NCI-H82 (cell line): ENCODE results near the gene TMEM139.

Source experiments
- DNase-seq: peaks from one replicate; lab custom pipeline; 2025; lab: John Stamatoyannopoulos, UW

TMEM139 gene

GRCh38 chr7:143325240-143325639 lies 40.5 kb downstream of the TMEM139 start:
- no peak for DNase-seq

GRCh38 chr7:143327903-143328302 lies 43.1 kb downstream of the TMEM139 start:
- no peak for DNase-seq

- no peak for DNase-seq
Measured at GRCh38 chr7:143329471-143330170, 44.9 kb downstream of the TMEM139 start.

DNA sequence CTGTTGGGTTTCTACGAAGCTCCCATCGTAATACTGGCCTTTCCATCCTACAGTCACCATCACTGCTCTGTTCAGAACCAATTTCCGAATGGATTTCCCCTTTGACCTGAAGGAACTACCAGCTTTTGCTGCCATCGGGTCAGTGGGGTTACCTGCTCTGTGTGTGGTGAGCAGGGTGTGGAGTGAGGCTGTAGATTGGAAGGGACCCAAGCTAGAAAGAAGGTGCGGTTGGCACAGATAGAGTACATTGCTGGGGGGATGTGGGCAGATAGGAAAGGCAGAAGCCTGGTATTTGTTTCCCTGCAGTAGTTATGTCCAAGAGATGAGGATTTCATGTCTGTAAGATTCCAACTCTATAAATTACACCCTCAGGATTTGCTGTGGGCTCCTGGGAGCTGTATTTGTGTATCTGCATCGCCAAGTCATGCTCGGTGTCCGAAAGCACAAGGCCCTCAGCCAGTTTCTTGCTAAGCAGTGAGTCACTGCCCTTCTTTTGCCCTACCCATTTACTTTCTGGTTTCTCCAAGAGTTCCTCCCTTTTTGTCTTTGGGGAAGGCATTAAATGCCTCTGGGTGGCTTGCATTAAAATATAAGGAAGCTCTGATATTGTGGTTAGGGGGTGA lies 46.5 kb downstream of the TMEM139 start:
- no peak for DNase-seq

DNA sequence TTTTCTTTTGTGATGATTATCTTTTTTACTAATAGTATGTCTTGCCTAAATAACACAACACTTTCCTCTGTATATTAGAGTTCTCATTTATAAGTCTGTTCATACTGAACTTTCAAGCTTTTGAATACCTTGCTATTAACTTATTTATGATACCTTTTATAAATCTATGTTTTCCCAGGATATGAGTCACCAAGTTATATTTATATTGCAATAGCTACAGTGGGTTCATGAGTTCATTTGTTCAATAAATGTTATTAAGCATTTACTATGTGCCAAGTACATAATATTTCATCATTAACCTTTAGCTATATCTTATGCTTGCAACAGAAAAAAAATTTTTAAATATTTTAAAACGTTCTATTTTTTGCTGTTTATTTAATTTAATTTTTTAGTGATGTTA lies 49.5 kb downstream of the TMEM139 start:
- DNase-seq: no peak

DNA sequence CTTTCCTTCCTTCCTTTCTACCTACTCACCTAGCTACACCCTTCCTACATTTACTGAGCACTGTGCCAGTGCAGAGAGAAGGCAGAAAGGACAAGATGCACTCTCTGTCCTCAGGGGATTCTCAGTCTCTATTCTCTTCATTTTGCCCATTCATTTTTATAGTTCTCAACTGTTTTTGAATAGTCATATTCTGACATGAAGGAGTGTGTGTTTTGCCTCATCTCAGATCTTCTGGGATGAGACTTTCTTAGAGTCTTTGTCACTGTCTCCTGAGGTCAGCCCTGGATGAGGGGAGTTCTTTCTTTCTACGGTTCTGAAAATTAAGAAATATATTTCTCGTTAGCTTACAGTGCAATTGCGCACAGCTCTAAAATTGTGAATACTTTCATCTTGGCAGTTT lies 52.5 kb downstream of the TMEM139 start:
- DNase-seq: no peak
